Measurements from ENCODE around the gene PDLIM5.

PDLIM5 gene

DNA sequence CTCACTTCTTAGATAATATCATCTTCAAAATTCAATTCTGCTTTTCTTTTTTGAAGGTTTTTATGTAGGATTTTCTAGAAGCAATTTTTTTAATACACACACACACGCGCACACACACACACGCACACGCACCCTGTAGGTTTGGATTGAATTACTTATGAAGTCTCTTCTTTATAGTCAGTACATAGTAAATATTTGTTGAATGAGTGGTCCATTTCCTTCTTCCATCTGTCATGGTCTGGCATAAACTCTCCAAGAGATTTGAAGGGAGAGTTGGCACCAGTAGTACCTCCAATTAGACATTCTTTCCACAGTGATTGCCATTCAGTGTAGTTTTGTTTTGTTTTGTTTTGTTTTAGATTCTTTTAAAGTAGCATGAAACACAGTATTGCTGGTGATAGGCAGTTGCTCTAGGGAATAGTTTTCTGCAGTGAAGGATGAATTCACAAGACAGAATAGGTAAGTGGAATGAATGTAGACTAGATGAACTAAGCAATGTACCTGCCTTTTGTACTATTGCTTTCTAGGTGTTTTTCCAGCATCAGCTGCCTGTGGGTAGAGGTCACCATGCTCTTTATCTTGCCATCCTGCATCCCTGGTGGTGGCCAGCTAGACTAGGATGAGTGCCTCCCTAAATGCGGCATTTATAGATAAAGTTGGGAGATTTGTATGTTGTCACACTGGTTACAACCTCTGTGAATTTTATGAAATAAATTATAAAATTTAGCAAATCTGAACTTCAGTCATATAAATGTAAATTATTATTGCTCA, 20.5 kb downstream of the PDLIM5 start:
- TF ChIP-seq CREB1 (IDR thresholded peaks at IDR 0.05; ENCODE audit: low read depth): no peak
- TF ChIP-seq, protein P1, sequence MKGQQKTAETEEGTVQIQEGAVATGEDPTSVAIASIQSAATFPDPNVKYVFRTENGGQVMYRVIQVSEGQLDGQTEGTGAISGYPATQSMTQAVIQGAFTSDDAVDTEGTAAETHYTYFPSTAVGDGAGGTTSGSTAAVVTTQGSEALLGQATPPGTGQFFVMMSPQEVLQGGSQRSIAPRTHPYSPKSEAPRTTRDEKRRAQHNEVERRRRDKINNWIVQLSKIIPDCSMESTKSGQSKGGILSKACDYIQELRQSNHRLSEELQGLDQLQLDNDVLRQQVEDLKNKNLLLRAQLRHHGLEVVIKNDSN (IDR thresholded peaks at IDR 0.05): no peak
- TF ChIP-seq EGR1 (IDR thresholded peaks at IDR 0.05): no peak
- TF ChIP-seq TCF12 (IDR thresholded peaks at IDR 0.05; ENCODE audit: low read depth): no peak
- no peak for TF ChIP-seq RAD21 (IDR thresholded peaks at IDR 0.05; ENCODE audit: low read depth)
- TF ChIP-seq NFIC (IDR thresholded peaks at IDR 0.05): no peak
- TF ChIP-seq TAF1 (IDR thresholded peaks at IDR 0.05; ENCODE audit: low read depth): no peak
- TF ChIP-seq, protein P2, sequence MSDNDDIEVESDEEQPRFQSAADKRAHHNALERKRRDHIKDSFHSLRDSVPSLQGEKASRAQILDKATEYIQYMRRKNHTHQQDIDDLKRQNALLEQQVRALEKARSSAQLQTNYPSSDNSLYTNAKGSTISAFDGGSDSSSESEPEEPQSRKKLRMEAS (IDR thresholded peaks at IDR 0.05): no peak
- no peak for TF ChIP-seq FOXM1 (IDR thresholded peaks at IDR 0.05; ENCODE audit: borderline replicate concordance, low read depth)
- no peak for TF ChIP-seq REST (IDR thresholded peaks at IDR 0.05; ENCODE audit: low read depth)
- no peak for TF ChIP-seq EP300 (IDR thresholded peaks at IDR 0.05; ENCODE audit: borderline replicate concordance)
- no peak for TF ChIP-seq TEAD4 (IDR thresholded peaks at IDR 0.05)
- TF ChIP-seq ZBTB7A (IDR thresholded peaks at IDR 0.05; ENCODE audit: low read depth): no peak
- no peak for TF ChIP-seq CEBPB (IDR thresholded peaks at IDR 0.05)
- TF ChIP-seq YY1 (IDR thresholded peaks at IDR 0.05; ENCODE audit: low read depth): no peak

GRCh38 chr4:94475050-94475449, 23.3 kb downstream of the PDLIM5 start:
- TF ChIP-seq TCF12 (IDR thresholded peaks at IDR 0.05; ENCODE audit: low read depth) (no peak), TEAD4 (IDR thresholded peaks at IDR 0.05) (no peak), REST (IDR thresholded peaks at IDR 0.05; ENCODE audit: low read depth) (no peak)

DNA sequence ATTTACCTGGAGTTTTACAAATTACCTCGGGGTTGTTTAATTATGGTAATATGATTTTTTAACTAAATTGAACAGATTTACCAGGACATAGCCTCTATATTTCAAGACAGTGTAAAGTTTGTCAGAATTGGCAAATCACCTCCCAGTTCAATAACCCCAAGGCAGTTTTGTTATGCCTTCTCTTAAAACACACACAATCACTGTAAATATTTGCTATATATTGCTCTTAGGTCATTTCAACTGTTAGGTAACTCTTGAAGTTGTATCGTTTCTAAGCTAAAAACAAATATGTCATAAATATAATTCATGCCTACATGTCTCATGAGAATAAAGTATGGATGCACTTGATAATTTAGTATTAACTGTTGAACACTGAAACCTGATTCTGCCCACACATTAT, 24.1 kb downstream of the PDLIM5 start:
- TF ChIP-seq, protein P1 (IDR thresholded peaks at IDR 0.05): no peak
- TF ChIP-seq FOXM1 (IDR thresholded peaks at IDR 0.05; ENCODE audit: borderline replicate concordance, low read depth): no peak
- no peak for TF ChIP-seq EGR1 (IDR thresholded peaks at IDR 0.05)
- TF ChIP-seq RAD21 (IDR thresholded peaks at IDR 0.05; ENCODE audit: low read depth): no peak
- no peak for TF ChIP-seq TCF12 (IDR thresholded peaks at IDR 0.05; ENCODE audit: low read depth)
- no peak for TF ChIP-seq REST (IDR thresholded peaks at IDR 0.05; ENCODE audit: low read depth)
- no peak for TF ChIP-seq TAF1 (IDR thresholded peaks at IDR 0.05; ENCODE audit: low read depth)
- TF ChIP-seq NFIC (IDR thresholded peaks at IDR 0.05): no peak
- no peak for TF ChIP-seq TEAD4 (IDR thresholded peaks at IDR 0.05)
- no peak for TF ChIP-seq ZBTB7A (IDR thresholded peaks at IDR 0.05; ENCODE audit: low read depth)
- TF ChIP-seq, protein P2 (IDR thresholded peaks at IDR 0.05): no peak
- no peak for TF ChIP-seq EP300 (IDR thresholded peaks at IDR 0.05; ENCODE audit: borderline replicate concordance)
- TF ChIP-seq CEBPB (IDR thresholded peaks at IDR 0.05): no peak
- no peak for TF ChIP-seq YY1 (IDR thresholded peaks at IDR 0.05; ENCODE audit: low read depth)
- no peak for TF ChIP-seq CREB1 (IDR thresholded peaks at IDR 0.05; ENCODE audit: low read depth)

GRCh38 chr4:94477227-94477626, 25.5 kb downstream of the PDLIM5 start:
- TF ChIP-seq FOXM1 (IDR thresholded peaks at IDR 0.05; ENCODE audit: borderline replicate concordance, low read depth) (no peak), CEBPB (IDR thresholded peaks at IDR 0.05) (no peak), TAF1 (IDR thresholded peaks at IDR 0.05; ENCODE audit: low read depth) (no peak)
